IPS-18c (cell line): ENCODE data around the gene HSD17B10.

Experiments used
- H3K4me3 ChIP-seq: 2 replicates; pipeline ENCODE4 v1.7.0; 2013; ENCODE audit warnings: low read depth, mild to moderate bottlenecking, low read length, moderate library complexity; ENCODE audit not compliant: insufficient read depth
- H3K9me3 ChIP-seq: one replicate; pipeline ENCODE4 v1.6.1; 2013; ENCODE audit warnings: mild to moderate bottlenecking, low read length, moderate library complexity; ENCODE audit not compliant: control insufficient read depth, insufficient read depth

Gene HSD17B10

GRCh38 chrX:53383376-53384076 lies 50.6 kb downstream of the HSD17B10 start:
- H3K4me3 ChIP-seq = no peak overlapping the region
- H3K9me3 ChIP-seq = peaks cover 2% of the 10 kb centered on the region
